MCF 10A (cell line): ENCODE results near the gene ZMIZ1. TPM values are rescaled to one million over a fixed set of nuclear protein-coding genes. Genes with fewer than 3 reads are reported as not detected.
A peak's percentile ranks its signal among the peaks of the same experiment; 100 is the strongest.

Source experiments
- BruUV-seq: library from RNA; stranded (reverse); fragments of 400-500 nt; replicated peaks from 2 replicates; lab custom pipeline; 2021; lab: Mats Ljungman, UMichigan
- CTCF ChIA-PET: fragments of 300-600 bp; sonication (Branson Sonifier 250); formaldehyde crosslinking; extraction: SDS; loops from one replicate; lab custom pipeline; 2021; ENCODE audit warnings: antibody characterized with exemption, inconsistent platforms; lab: Yijun Ruan, JAX
- POLR2A ChIA-PET: fragments of 300-600, 350-650 bp; sonication (Branson Sonifier 250); formaldehyde crosslinking; extraction: SDS; loops from one replicate; lab custom pipeline; 2020; ENCODE audit warnings: antibody characterized with exemption, inconsistent platforms; lab: Yijun Ruan, JAX
- DNase-seq: peaks from one replicate; pipeline ENCODE4 v3.0.0-alpha.2; 2018; ENCODE audit not compliant: unreplicated experiment
- H3K27ac Mint-ChIP-seq: one replicate; pipeline ENCODE4 v1.8.0; 2022; ENCODE audit warnings: mild to moderate bottlenecking, low read depth, mixed read lengths; ENCODE audit not compliant: unreplicated experiment
- H3K27me3 Mint-ChIP-seq: one replicate; pipeline ENCODE4 v1.8.0; 2022; ENCODE audit warnings: mixed read lengths; ENCODE audit not compliant: insufficient read depth, unreplicated experiment
- H3K36me3 Mint-ChIP-seq: one replicate; pipeline ENCODE4 v1.8.0; 2022; ENCODE audit warnings: mild to moderate bottlenecking, moderate library complexity, mixed read lengths; ENCODE audit not compliant: insufficient read depth, unreplicated experiment
- H3K4me1 Mint-ChIP-seq: one replicate; pipeline ENCODE4 v1.8.0; 2022; ENCODE audit warnings: mixed read lengths; ENCODE audit not compliant: insufficient read depth, unreplicated experiment
- H3K4me3 Mint-ChIP-seq: one replicate; pipeline ENCODE4 v1.8.0; 2022; ENCODE audit warnings: mild to moderate bottlenecking, moderate library complexity, mixed read lengths; ENCODE audit not compliant: unreplicated experiment
- H3K9me3 Mint-ChIP-seq: one replicate; pipeline ENCODE4 v1.8.0; 2022; ENCODE audit warnings: mixed read lengths; ENCODE audit not compliant: unreplicated experiment
- CTCF ChIP-seq: fragments of 200-600 bp; IDR thresholded peaks from one replicate; pipeline ENCODE4 v1.8.0; 2022; ENCODE audit warnings: antibody characterized with exemption, mild to moderate bottlenecking; ENCODE audit not compliant: unreplicated experiment
- intact Hi-C: fragments of 100-400 bp; cut with micrococcal nuclease; formaldehyde crosslinking; loops from 2 replicates; pipeline ENCODE4 v1.14.1; 2022
- total RNA-seq: library from RNA; stranded (reverse); gene quantifications from 2 replicates; pipeline ENCODE4 v1.2.3, GENCODE V29; 2022

Gene ZMIZ1
- total RNA-seq, 1 experiment from 2014 or later, result 15.5 TPM

GRCh38 chr10:79318369-79318768 is 249.6 kb downstream of the ZMIZ1 start:
- Mint-ChIP-seq H3K4me3 (no peak overlapping the region), H3K9me3 (no peaks in the 10 kb centered on the region), H3K27me3 (no peaks in the 10 kb centered on the region), H3K27ac (peak overlapping the region; percentile 5), H3K4me1 (peaks cover 50% of the 10 kb centered on the region), H3K36me3 (peaks cover 17% of the 10 kb centered on the region)
- intact Hi-C loops, result no loop called here
- TF ChIP-seq CTCF, result no peak
- POLR2A ChIA-PET, result no interaction called here
- BruUV-seq, result no TSS peak
- CTCF ChIA-PET, result interaction anchor here (0.7 kb wide), 2 partner anchors 10 to 1275 kb away, joined by 3 read pairs; no protein-coding TSS in a partner anchor
- no peak for DNase-seq

GRCh38 chr10:79319115-79319771 is 250.5 kb downstream of the ZMIZ1 start:
- peaks cover 13% of the 10 kb centered on the region for H3K36me3 Mint-ChIP-seq
- no peak for TF ChIP-seq CTCF
- no peaks in the 10 kb centered on the region for H3K9me3 Mint-ChIP-seq
- peak overlapping the region; percentile 5 for H3K27ac Mint-ChIP-seq
- CTCF ChIA-PET, result interaction anchor here (0.7 kb wide), 2 partner anchors 11 to 1276 kb away, joined by 3 read pairs; no protein-coding TSS in a partner anchor
- POLR2A ChIA-PET, result no interaction called here
- intact Hi-C loops, result no loop called here
- no peak for DNase-seq
- no TSS peak for BruUV-seq
- peaks cover 53% of the 10 kb centered on the region for H3K4me1 Mint-ChIP-seq
- H3K4me3 Mint-ChIP-seq, result no peak overlapping the region
- H3K27me3 Mint-ChIP-seq, result no peaks in the 10 kb centered on the region

GRCh38 chr10:79320316-79320715 is 251.6 kb downstream of the ZMIZ1 start:
- no peak for TF ChIP-seq CTCF
- peak overlapping the region; percentile 52 for H3K27ac Mint-ChIP-seq
- POLR2A ChIA-PET, result interaction anchor here (0.9 to 4.3 kb wide), 4 partner anchors 13 to 49 kb away, joined by 3 to 20 read pairs (median 5); no protein-coding TSS in a partner anchor
- DNase-seq, result no peak
- intact Hi-C loops, result no loop called here
- no peaks in the 10 kb centered on the region for H3K9me3 Mint-ChIP-seq
- no peak overlapping the region for H3K4me3 Mint-ChIP-seq
- H3K36me3 Mint-ChIP-seq, result peaks cover 10% of the 10 kb centered on the region
- CTCF ChIA-PET, result no interaction called here
- H3K4me1 Mint-ChIP-seq, result peaks cover 53% of the 10 kb centered on the region
- no peaks in the 10 kb centered on the region for H3K27me3 Mint-ChIP-seq
- BruUV-seq, result TSS peak; percentile 40

- intact Hi-C loops, result no loop called here
- Mint-ChIP-seq H3K27me3 (no peaks in the 10 kb centered on the region), H3K27ac (peak overlapping the region; percentile 52), H3K4me1 (peaks cover 53% of the 10 kb centered on the region), H3K36me3 (peaks cover 10% of the 10 kb centered on the region), H3K4me3 (no peak overlapping the region), H3K9me3 (no peaks in the 10 kb centered on the region)
- CTCF ChIA-PET, result interaction anchor here (0.7 to 1.1 kb wide), 2 partner anchors 15 to 164 kb away, joined by 3 to 4 read pairs; no protein-coding TSS in a partner anchor
- POLR2A ChIA-PET, result interaction anchor here (0.7 to 4.3 kb wide), 10 partner anchors 9 to 1298 kb away, joined by 3 to 20 read pairs (median 5); no protein-coding TSS in a partner anchor
- TF ChIP-seq CTCF, result no peak
- BruUV-seq, result no TSS peak
- peak; percentile 99 for DNase-seq
Observed at GRCh38 chr10:79320820-79321493, 252.2 kb downstream of the ZMIZ1 start.
